GM19395 (cell line): Measurements from ENCODE around the gene OR51I1.
A peak's percentile ranks its signal among the peaks of the same experiment; 100 is the strongest.

ENCODE experiments used
- ATAC-seq: cut with Tn5 transposase; IDR thresholded peaks from one replicate; pipeline ENCODE4 v1.9.1; 2021; ENCODE audit warnings: mild to moderate bottlenecking, moderate library complexity; ENCODE audit not compliant: unreplicated experiment

Gene OR51I1

DNA sequence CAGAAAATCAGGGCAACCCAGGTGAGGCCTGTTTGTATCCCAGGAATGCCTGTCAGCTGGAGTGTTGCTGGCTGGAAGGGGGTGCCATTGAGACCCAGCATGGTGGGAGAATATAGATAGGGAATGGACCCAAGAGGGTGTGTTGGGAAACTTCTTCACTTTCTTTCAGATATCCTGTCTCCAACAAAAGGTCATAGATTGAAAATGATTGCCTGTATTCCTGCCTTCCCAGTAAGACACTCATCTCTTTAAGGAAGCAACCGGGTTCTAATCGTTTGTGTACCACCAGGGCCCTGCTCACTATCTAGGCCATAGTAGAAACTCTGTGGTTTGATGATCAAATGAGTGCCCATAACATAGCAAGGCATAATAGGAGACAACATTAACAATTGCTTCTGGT, at the start of gene OR51I1:
OR51I1 (minus strand) TSS at position 101 of the 400 bp plus-strand sequence; CDS start at position 101, 0 bp downstream.
- no peak for ATAC-seq

DNA sequence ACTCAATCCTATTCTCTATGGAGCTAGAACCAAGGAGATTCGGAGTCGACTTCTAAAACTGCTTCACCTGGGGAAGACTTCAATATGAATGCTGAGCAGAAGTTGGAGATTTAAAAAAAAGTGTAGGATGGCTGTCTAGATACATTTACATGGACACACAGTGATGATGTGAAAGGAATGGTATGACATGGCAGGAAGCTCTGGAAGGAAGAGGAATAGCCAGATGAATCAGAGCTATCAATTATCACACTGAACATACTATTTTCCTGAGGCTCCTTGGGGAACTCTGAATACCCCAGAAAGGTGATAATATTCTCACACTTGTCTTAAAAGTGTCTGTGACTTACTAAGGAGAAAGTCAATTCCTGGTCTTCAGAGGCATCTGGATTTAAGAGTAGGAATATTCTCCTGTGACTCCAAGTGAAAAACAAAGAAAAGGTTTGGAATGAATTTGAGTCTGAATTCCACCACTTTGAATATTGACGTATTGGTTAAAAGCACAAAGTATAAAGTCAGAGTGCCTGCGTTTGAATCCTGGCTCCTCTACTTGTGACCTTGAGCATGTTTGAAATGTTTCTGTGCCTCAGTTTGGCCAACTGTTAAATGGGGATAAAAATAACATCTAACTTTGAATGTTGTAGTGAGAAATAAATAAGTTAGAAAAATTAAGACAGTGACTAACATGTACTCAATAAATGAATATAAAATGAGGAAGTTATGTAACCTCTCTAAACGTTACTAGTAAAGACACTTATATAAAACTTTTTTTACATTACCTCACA, 48.5 kb upstream of the OR51I1 start:
- no peak for ATAC-seq

DNA sequence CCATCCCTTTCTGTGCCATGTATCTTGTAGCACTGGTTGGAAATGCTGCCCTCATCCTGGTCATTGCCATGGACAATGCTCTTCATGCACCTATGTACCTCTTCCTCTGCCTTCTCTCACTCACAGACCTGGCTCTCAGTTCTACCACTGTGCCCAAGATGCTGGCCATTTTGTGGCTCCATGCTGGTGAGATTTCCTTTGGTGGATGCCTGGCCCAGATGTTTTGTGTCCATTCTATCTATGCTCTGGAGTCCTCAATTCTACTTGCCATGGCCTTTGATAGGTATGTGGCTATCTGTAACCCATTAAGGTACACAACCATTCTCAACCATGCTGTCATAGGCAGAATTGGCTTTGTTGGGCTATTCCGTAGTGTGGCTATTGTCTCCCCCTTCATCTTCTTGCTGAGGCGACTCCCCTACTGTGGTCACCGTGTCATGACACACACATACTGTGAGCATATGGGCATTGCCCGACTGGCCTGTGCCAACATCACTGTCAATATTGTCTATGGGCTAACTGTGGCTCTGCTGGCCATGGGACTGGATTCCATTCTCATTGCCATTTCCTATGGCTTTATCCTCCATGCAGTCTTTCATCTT, 47.6 kb upstream of the OR51I1 start:
- no peak for ATAC-seq

DNA sequence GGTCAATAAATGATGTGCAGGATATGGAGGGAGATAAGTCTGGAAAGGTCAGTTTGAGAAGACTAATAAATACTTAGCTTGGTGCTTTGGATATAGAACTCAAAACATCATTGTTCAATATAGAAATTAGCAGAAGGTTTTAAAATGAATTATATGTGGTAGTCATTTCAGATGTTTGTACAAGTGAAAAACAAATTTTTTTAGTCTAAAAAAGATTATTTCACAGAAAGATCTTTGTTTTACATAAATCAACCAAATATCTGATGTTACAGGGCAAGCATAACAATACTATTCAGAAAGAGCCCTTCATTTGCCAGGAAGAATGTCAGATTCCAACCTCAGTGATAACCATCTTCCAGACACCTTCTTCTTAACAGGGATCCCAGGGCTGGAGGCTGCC, 47.1 kb upstream of the OR51I1 start, which contains the start of gene OR52D1:
OR52D1 (plus strand) TSS at position 301 of the 400 bp plus-strand sequence; CDS start at position 323, 22 bp downstream.
- no peak for ATAC-seq

DNA sequence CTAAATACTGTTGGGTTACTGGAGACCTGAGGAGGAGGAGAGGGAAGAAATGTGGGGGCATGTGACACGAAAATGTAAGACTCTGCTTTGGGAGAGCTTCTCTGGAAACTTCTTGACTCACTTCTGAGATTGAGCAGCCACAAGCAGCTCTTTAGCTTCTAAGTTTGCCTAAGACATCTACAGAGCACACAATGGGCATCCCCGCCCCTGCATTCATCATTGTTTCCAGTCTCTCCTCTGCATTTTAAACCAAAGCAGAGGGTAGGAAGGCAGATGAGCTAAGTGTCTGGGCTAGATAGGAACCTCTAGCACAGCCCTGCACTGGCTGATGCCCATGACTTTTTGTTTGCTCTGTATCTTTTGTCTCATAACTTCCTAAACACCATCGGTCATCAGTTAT, 45.1 kb upstream of the OR51I1 start:
- no peak for ATAC-seq

DNA sequence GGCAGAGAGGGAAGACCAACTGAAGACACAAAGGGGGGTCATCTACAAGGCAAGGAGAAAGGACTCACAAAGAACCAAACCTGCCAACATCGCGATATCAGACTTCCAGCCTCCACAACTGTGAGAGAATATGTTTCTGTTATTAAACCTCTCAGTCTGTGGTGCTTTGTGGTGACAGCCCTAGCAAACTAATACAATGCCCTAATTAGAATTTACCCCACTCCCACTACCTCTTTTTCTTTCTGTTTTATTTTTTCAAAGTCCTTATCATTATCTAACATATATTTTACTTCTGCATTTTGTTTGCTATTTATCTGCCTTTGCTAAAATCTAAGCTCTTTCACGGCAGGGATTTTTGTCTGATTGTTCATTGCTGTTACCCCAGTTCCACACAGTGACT, 44.7 kb upstream of the OR51I1 start:
- ATAC-seq = no peak

GRCh38 chr11:5476186-5476819, 35.0 kb upstream of the OR51I1 start:
- ATAC-seq = peak; percentile 95

- ATAC-seq = no peak
These were observed 32.6 kb upstream of the OR51I1 start for GRCh38 chr11:5473921-5474320.

DNA sequence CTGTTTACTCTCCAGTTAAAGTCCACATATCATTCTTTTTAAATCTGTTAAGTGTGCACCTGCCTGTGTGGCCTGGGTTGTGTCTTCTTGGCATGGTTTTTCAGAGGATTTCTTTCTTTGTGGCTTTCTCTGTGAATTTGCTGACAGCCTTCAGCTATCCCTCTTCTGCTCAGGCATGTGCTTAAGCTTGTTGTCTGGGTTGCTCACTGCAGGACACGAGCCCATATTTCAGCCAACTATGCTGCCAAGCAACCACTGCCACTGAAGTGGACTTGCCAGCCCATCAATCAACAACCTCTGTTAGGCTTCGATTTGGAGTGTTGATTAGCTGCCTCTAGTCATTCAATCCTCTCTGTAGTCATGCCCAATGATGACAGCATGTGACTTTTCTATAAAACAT, 26.2 kb upstream of the OR51I1 start:
- no peak for ATAC-seq

GRCh38 chr11:5460983-5461621, 19.8 kb upstream of the OR51I1 start:
- ATAC-seq = no peak

DNA sequence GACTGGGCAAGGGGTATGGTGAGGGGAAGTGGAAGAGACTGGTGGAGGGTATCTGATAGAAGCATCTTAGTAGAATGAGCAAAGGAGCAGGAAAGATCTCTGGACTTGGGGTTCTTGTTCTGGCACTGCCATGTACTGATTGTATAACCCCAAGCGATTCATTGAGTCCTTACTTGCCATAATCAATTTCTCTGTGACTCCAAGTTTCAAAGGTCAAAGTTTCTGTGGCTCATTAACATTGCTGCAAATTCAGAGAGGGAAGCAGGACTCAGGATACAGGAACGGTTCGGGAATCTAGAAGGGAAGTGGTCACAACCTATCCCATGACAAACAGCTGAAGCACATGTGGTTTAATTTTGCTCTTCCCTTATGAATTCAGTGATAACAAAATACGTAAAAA, 8.1 kb upstream of the OR51I1 start:
- no peak for ATAC-seq

DNA sequence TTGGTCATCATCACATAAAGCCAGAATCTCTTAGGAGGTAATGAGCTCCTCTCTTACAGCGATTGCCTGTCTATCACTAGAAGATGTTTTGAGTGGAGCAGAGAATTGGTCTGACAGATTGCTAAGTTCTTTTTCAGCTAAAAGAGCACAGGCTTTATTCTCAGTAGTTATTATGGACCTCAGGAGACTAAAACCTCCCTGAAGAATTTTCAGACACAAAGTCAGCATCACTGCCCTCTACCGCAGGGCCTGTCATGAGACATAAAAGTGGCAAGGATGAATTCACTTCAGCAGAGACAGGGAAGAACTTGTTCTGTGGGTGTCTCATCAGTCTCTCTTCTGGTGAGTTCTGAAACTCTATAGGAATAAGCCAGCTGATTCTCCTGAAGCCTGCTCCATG, 7.7 kb upstream of the OR51I1 start, which contains the start of gene OR51I2:
OR51I2 (plus strand) TSS at position 301 of the 400 bp plus-strand sequence. CDS start 4,166 bp downstream, outside the sequence.
- ATAC-seq = no peak

- ATAC-seq = no peak
These were observed 2.6 kb upstream of the OR51I1 start for GRCh38 chr11:5443835-5444393.

- ATAC-seq = no peak
These were observed 18.2 kb downstream of the OR51I1 start for GRCh38 chr11:5423131-5423530.

DNA sequence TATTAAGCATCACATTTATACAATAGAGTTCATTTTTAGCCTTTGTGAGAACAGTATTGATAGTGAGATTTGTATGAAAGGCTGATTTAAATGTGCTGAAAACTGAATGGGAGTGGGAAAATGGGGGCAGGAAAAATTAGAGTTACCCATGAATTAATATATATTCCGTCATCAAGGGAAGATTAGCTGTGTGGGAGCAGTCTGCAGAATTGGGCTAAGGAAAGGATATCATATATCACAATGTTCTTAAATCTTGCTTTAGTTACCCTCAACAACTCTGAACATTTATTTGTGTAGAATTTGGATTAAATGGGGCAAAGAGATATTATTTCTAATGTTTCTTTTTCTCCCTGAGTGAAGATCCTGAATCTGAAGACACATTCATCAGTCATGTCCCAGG, 19.5 kb downstream of the OR51I1 start, which contains the start of gene OR51Q1:
OR51Q1 (plus strand) TSS at position 301 of the 400 bp plus-strand sequence; CDS start at position 391, 90 bp downstream.
- no peak for ATAC-seq

DNA sequence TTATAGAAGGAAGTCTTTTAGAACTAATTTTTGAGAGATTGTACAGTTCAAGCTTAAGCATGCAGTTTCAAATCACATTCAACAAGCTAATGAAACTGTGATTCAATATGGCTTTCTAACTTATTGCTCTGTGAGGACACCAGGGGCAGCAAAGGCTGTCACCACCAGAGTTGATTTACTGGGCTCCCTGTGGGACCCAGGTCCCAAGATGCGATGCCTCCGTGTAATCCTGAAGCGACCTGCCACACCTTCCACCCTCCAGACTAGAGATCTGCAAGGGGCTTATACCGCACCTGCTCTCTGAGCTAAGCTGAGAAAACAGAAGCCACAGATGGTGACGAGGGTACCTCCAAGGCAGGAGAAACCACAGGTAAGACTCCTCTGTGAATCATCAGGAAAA, 20.3 kb downstream of the OR51I1 start:
- ATAC-seq = no peak

GRCh38 chr11:5405173-5405572, 36.1 kb downstream of the OR51I1 start:
- ATAC-seq = no peak

- no peak for ATAC-seq
These were observed 42.4 kb downstream of the OR51I1 start for GRCh38 chr11:5398936-5399335.

DNA sequence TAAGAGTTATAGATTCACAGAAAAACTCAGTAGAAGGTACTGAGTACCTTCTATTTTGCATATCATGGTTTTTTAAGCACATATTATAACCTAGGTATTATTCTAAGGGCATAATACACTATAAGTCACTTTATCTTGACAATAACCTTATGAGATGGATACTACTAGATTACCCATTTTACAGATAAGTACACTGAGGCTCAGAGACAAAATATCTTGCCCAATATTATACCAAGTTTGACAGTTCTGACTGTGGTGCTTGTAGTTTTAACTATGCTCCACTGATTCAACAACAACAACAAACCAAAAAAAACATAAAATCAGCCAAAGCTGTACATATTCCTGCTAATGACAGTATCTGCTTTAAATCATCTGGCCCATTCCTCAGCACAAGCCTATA, 47.2 kb downstream of the OR51I1 start:
- no peak for ATAC-seq
